ENCODE data around the gene SH3RF3.

DNA sequence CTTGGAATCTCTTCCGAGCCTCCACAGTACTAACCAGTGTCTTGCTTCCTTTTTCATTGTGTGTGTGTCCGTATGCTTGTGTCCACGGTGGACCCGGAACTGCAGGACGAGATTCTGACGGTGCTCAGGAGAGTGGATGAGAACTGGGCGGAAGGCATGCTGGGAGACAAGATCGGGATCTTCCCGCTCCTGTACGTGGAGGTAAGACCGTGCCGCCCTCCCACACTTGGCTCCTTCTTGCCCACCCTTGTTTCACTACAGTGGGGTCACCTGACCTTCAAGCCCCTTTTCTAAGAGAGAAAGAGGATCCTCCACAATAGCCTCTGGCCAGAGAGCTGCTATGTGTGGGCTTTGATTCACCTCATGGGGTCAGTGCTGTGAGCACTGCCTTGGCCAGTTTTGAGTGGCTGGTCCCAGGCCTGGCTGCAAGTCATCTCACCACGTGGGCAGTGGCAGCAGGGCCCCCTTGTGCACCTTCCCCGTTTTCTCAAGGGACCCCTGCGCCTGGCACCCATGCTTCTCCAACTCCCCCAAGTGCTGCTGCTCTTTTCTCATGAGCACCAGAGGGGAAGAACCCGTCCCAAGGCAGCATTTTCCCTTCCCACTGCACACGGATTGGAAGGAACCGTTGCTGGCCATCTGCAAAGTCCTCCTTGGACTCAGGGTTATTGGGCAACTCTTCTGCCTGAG is 242.6 kb downstream of the SH3RF3 start:
- TF ChIP-seq POLR2A (IDR thresholded peaks at IDR 0.05) = no peak
- TF ChIP-seq, protein P1, sequence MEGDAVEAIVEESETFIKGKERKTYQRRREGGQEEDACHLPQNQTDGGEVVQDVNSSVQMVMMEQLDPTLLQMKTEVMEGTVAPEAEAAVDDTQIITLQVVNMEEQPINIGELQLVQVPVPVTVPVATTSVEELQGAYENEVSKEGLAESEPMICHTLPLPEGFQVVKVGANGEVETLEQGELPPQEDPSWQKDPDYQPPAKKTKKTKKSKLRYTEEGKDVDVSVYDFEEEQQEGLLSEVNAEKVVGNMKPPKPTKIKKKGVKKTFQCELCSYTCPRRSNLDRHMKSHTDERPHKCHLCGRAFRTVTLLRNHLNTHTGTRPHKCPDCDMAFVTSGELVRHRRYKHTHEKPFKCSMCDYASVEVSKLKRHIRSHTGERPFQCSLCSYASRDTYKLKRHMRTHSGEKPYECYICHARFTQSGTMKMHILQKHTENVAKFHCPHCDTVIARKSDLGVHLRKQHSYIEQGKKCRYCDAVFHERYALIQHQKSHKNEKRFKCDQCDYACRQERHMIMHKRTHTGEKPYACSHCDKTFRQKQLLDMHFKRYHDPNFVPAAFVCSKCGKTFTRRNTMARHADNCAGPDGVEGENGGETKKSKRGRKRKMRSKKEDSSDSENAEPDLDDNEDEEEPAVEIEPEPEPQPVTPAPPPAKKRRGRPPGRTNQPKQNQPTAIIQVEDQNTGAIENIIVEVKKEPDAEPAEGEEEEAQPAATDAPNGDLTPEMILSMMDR (IDR thresholded peaks at IDR 0.05) = no peak
